C4-2B (cell line): Measurements from ENCODE around the gene CPLX3.

ENCODE experiments used
- H3K27ac ChIP-seq: fragments of 450-650 bp; 2 replicates; pipeline ENCODE4 v1.5.1; 2017
- CTCF ChIP-seq: fragments of 450-650 bp; conservative IDR thresholded peaks from 2 replicates; pipeline ENCODE4 v1.5.1; 2017; ENCODE audit warnings: mild to moderate bottlenecking
- ZFX ChIP-seq: fragments of 450-650 bp; IDR thresholded peaks from 2 replicates; pipeline ENCODE4 v1.6.1; 2017

The CPLX3 gene

GRCh38 chr15:74790080-74790916 is 36.1 kb upstream of the CPLX3 start:
- peak overlapping the region; percentile 4; the same call in 1 of the 2 replicates for H3K27ac ChIP-seq

GRCh38 chr15:74791007-74791406 is 35.4 kb upstream of the CPLX3 start:
- H3K27ac ChIP-seq = no peak overlapping the region
- TF ChIP-seq CTCF = no peak

More at GRCh38 chr15:74790080-74790916, 36.1 kb upstream of the CPLX3 start:
- no peak for TF ChIP-seq CTCF

DNA sequence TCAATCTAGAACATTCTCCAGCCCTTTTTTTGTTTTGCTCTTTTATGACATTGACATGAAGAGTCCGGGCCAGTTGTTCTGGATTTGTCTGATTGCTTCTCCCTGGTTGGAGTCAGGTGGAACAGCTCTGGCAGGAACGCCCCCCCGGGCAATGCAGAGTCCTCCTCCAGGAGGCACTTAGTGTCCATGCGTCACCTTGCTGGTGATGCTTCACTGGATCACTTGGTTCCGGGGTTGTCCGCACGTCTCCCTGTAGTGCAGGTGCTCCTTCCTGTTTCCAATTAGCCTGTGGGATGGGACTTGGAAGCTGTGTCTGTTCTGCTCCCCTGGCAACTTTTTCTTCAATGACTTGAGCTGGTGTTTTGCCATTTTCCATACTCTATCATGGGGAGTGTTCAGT is 34.8 kb upstream of the CPLX3 start:
- TF ChIP-seq ZFX (no peak), CTCF (no peak)
- no peak overlapping the region for H3K27ac ChIP-seq

DNA sequence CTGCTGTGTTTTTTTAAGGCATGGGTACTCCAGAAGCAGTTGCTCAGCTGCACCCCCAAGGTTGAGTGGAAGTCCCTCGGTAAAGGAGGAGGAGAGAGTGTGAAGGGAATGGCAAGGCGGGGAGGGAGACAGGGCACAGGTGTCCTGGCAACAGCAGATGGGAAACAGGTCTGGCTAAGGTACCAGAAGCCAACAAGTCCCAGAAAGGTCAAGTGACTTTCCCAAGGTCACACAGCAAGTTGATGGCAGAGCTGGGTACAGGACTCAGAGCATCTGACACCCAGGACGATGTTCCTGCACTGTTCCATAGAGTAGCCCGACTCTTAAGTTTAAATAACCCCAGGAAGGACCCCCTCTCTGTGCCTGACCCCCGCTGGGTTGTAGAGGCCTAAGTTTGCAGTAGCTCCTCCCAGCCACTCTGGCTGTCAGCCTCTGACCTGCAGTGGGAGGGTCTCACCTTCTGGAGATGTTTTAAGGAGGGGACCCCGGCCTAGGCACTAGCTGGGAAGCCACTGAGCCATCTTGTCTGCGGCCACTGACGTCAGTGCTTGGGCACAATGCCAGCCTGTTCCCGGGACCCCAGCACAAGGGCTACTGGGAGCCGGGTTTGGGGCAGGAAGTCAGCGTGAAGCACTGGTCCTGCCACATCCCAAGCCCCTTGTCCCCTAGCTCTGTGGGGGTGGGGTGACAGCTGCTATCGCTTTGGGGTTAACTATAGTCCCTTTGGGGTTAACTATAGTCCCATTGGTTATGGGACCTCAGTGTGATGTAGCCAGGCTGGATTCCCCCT is 34.0 kb upstream of the CPLX3 start:
- no peak overlapping the region for H3K27ac ChIP-seq

GRCh38 chr15:74793135-74794028 is 33.0 kb upstream of the CPLX3 start:
- TF ChIP-seq CTCF = no peak
- TF ChIP-seq ZFX = no peak
- H3K27ac ChIP-seq = no peak overlapping the region

More for the DNA sequence above, 34.0 kb upstream of the CPLX3 start:
- TF ChIP-seq ZFX (no peak), CTCF (no peak)

GRCh38 chr15:74794248-74794969 is 32.0 kb upstream of the CPLX3 start:
- no peak overlapping the region for H3K27ac ChIP-seq
- no peak for TF ChIP-seq ZFX
- no peak for TF ChIP-seq CTCF
